Upper lobe of left lung (tissue), 6 donors: ENCODE data around the gene MAP3K14. TPM values are rescaled to one million over a fixed set of nuclear protein-coding genes. Genes with fewer than 3 reads are reported as not detected.

Source experiments
- ATAC-seq, 2 donors: fragments of 200-7000 bp; cut with Tn5 transposase; one replicate each; pipeline ENCODE4 v1.9.1; 2022; ENCODE audit warnings: mild to moderate bottlenecking in 2 of 2, moderate library complexity in 2 of 2; ENCODE audit not compliant: low FRiP score in 2 of 2
- DNase-seq, 2 donors: peaks; one replicate each; pipeline ENCODE4 v3.0.0-alpha.2; 2019 to 2020
- H3K27ac ChIP-seq, 4 donors: fragments of 200-600 bp; sonication (generic); one replicate each; pipeline ENCODE4 v1.5.1; 2016 to 2019
- H3K27me3 ChIP-seq, 4 donors: fragments of 200-600 bp; sonication (generic); one replicate each; pipeline ENCODE4 v1.5.1; 2017 to 2019
- H3K36me3 ChIP-seq, 4 donors: fragments of 200-600 bp; sonication (generic); one replicate each; pipeline ENCODE4 v1.5.1; 2016 to 2019
- H3K4me1 ChIP-seq, 4 donors: fragments of 200-600 bp; sonication (generic); one replicate each; pipeline ENCODE4 v1.5.1; 2018 to 2019
- H3K4me3 ChIP-seq, 4 donors: fragments of 200-600 bp; sonication (generic); one replicate each; pipeline ENCODE4 v1.5.1; 2017 to 2019; ENCODE audit warnings: mild to moderate bottlenecking in 2 of 4, moderate library complexity in 1 of 4
- H3K9me3 ChIP-seq, 4 donors: fragments of 200-600 bp; sonication (generic); one replicate each; pipeline ENCODE4 v1.5.1; 2018 to 2019
- EP300 ChIP-seq, 4 donors: sonication (generic); formaldehyde crosslinking; IDR thresholded peaks; one replicate each; pipeline ENCODE4 v1.5.1; 2017; ENCODE audit warnings: antibody characterized with exemption in 4 of 4, control low read depth in 2 of 4
- POLR2A ChIP-seq, 4 donors: fragments of 450-650 bp; IDR thresholded peaks; one replicate each; pipeline ENCODE4 v1.5.1; 2016 to 2017; ENCODE audit warnings: antibody characterized with exemption in 4 of 4, mild to moderate bottlenecking in 2 of 4
- POLR2AphosphoS5 ChIP-seq, 2 donors: sonication (generic); formaldehyde crosslinking; IDR thresholded peaks; one replicate each; pipeline ENCODE4 v1.5.1; 2017; ENCODE audit warnings: antibody characterized with exemption in 2 of 2
- WGBS, 2 donors: methylation state at CpG; one replicate each; pipeline ENCODE4 v1.1.5; 2017 to 2018; 5-methylcytosine and 5-hydroxymethylcytosine counted together
- total RNA-seq, 6 donors: library from RNA; depleted of rRNA in 4 of 6; stranded (reverse); fragments of >200 nt in 4 of 6; gene quantifications; one replicate each; pipeline versions ENCODE4 v1.1.0 to v1.2.1, GENCODE V29; 2016 to 2021
- TF ChIP-seq, protein P1 (sequence below), 6 experiments: fragments of 450-650 bp in 4 of 6; fragments of 200-600 bp in 2 of 6; sonication (generic) in 2 of 6; IDR thresholded peaks; one replicate each; pipeline ENCODE4 v1.5.1; 2016 to 2019; ENCODE audit warnings: antibody characterized with exemption in 6 of 6
- donor health status: DM: no; HTN: no; CAD: no; lungs with moderate emphysema.
- donor health status: DM: no; HTN: yes; CAD: no; lungs with severe emphysema.

Gene MAP3K14
- total RNA-seq, 6 donors from 2014 or later: 11.4 to 17.8 (median 13.5) TPM

DNA sequence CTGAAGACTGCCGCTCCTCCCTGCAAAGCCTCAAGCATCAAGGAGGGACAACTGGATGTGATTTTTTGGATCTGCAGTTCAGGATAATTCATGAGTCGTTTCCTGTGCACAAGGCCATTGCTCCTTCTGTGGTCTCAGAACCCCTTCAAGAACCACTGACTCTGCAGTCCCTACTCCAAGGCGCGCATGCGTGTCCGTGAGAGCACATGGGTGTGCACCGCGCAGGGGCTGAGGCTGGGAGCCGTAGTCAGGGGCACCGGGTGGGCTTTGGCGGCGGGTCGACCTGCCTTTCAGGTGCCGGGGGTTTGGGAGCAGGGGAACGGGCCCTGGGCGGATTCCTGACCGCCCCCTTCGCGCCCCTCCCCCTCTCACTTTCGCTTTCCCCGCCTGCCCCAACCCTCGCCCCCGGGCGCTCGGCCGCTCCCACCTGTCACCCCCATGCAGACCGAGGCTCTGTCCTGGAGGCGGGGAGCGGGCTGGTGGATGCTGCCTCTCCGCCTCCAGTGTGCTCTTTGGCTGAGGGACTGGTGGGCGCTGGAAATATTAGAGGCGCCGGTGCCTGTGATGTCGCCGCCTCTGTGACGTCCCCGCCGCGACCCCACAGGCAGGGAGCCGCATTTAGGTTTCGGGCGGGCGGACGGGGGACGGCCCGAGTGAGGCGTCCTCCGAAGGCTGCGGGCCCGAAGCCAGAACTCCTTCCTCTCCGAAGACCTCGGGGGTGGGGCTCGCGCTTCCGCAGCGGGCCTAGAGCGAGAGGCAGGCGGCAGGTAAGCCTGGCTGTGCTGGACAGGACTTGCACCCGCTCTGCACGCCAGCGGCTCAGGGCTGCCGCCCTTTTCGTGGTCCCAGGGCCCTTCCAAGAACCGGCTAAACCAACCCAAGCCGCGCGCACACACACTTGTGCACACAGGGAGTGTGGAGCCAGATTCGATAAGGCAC lies 55.0 kb downstream of the MAP3K14 start, which contains the start of gene SPATA32:
Gene SPATA32 (minus strand): TSS at position 518 of the 939 bp plus-strand sequence. CDS start 78 bp downstream, at position 440.
- H3K9me3 ChIP-seq: no peaks in the 10 kb centered on the region
- H3K36me3 ChIP-seq: peaks cover 10 to 38% (median 29%) of the 10 kb centered on the region in 4 donors
- H3K27ac ChIP-seq: peak within 1 kb of the TSS; percentile 42 to 81 (median 68)
- ATAC-seq (peak; percentile 65 to 72), DNase-seq (peak; percentile 71 to 91)
- H3K4me1 ChIP-seq: peaks cover 7 to 26% (median 21%) of the 10 kb centered on the region in 4 donors
- TF ChIP-seq POLR2A (IDR thresholded peaks at IDR 0.05) (no peak), EP300 (IDR thresholded peaks at IDR 0.05) (no peak), POLR2AphosphoS5 (IDR thresholded peaks at IDR 0.05) (no peak)
- TF ChIP-seq, protein P1, sequence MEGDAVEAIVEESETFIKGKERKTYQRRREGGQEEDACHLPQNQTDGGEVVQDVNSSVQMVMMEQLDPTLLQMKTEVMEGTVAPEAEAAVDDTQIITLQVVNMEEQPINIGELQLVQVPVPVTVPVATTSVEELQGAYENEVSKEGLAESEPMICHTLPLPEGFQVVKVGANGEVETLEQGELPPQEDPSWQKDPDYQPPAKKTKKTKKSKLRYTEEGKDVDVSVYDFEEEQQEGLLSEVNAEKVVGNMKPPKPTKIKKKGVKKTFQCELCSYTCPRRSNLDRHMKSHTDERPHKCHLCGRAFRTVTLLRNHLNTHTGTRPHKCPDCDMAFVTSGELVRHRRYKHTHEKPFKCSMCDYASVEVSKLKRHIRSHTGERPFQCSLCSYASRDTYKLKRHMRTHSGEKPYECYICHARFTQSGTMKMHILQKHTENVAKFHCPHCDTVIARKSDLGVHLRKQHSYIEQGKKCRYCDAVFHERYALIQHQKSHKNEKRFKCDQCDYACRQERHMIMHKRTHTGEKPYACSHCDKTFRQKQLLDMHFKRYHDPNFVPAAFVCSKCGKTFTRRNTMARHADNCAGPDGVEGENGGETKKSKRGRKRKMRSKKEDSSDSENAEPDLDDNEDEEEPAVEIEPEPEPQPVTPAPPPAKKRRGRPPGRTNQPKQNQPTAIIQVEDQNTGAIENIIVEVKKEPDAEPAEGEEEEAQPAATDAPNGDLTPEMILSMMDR (IDR thresholded peaks at IDR 0.05): no peak
- 3 to 6% methylated on average over 23 to 26 of the region's 68 CpGs for WGBS, 2 donors
- H3K27me3 ChIP-seq: no peaks in the 10 kb centered on the region
- peak within 1 kb of the TSS; percentile 64 to 80 (median 66) for H3K4me3 ChIP-seq

DNA sequence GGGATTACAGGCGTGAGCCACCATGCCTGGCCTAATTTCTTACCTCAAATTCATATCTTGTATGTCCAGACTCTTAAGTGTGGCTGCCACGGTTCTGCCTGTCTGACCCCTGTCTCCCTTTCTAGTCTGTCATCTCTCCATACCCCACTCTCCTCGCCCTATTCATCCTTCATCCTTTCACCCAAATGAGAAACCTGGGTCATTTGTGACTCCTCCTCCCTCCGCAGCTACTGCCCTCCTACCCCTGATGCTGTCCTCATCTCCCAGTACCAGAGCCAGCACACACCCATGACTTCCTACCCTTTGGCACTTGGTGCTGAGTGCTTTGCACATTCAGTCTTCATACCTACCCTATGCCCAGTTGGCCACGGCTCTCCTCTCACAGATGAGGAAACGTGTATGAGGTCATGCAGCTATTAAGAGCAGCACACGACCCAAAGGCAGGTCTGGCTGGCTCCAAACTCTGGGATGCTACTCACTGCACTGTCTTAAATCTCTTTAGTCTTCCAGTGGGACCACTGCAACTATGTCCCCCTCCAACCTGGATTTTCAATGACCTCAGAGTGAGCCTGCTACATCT lies 56.5 kb downstream of the MAP3K14 start:
- TF ChIP-seq, protein P1 (IDR thresholded peaks at IDR 0.05): no peak
- TF ChIP-seq POLR2AphosphoS5 (IDR thresholded peaks at IDR 0.05) (no peak), POLR2A (IDR thresholded peaks at IDR 0.05) (no peak), EP300 (IDR thresholded peaks at IDR 0.05) (no peak)
- H3K9me3 ChIP-seq: no peaks in the 10 kb centered on the region
- H3K4me1 ChIP-seq: peaks cover 14 to 26% (median 21%) of the 10 kb centered on the region in 4 donors
- no peak for DNase-seq
- no peak overlapping the region for H3K27ac ChIP-seq
- no peak overlapping the region for H3K4me3 ChIP-seq
- peaks cover 10 to 23% (median 16%) of the 10 kb centered on the region in 4 donors for H3K36me3 ChIP-seq
- no peak for ATAC-seq
- H3K27me3 ChIP-seq: no peaks in the 10 kb centered on the region
- WGBS, 2 donors: 81 to 84% methylated on average over 7 of the region's 7 CpGs

DNA sequence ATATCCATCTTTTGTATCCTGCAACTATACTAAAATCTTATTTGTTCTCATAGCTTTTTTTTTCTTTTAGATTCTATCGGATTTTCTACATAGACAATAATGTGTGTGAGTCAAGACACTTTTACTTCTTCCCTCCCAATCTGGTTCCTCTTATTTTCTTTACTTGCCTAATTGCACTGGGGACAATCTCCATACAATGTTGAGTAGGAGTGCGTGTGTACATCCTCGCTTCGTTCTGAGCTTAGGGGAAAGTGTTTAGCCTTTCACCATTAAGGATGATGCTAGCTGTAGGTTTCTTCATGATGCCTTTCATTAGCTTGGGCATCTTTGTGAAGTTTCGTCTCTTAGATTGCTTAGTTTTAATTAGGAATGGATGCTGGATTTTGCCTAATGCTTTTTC lies 57.8 kb downstream of the MAP3K14 start:
- peaks cover under 1 to 10% (median 4%) of the 10 kb centered on the region in 4 donors for H3K36me3 ChIP-seq
- H3K27me3 ChIP-seq: no peaks in the 10 kb centered on the region
- no peak overlapping the region for H3K4me3 ChIP-seq
- no peaks in the 10 kb centered on the region for H3K9me3 ChIP-seq
- DNase-seq: no peak
- ATAC-seq: no peak
- peaks cover 14 to 26% (median 21%) of the 10 kb centered on the region in 4 donors for H3K4me1 ChIP-seq
- 52 to 59% methylated on average over 4 to 5 of the region's 5 CpGs for WGBS, 2 donors
- H3K27ac ChIP-seq: no peak overlapping the region
- TF ChIP-seq, protein P1 (IDR thresholded peaks at IDR 0.05): no peak
- no peak for TF ChIP-seq EP300 (IDR thresholded peaks at IDR 0.05)
- no peak for TF ChIP-seq POLR2A (IDR thresholded peaks at IDR 0.05)
- TF ChIP-seq POLR2AphosphoS5 (IDR thresholded peaks at IDR 0.05): no peak

- Histone ChIP-seq H3K4me3 (no peak overlapping the region), H3K27ac (no peak overlapping the region), H3K9me3 (no peaks in the 10 kb centered on the region), H3K4me1 (peaks cover 7 to 21% (median 15%) of the 10 kb centered on the region in 4 donors), H3K27me3 (no peaks in the 10 kb centered on the region), H3K36me3 (no peaks in the 10 kb centered on the region)
- ATAC-seq (no peak), DNase-seq (no peak)
- TF ChIP-seq EP300 (IDR thresholded peaks at IDR 0.05) (no peak), POLR2A (IDR thresholded peaks at IDR 0.05) (no peak), POLR2AphosphoS5 (IDR thresholded peaks at IDR 0.05) (no peak)
- TF ChIP-seq, protein P1 (IDR thresholded peaks at IDR 0.05): no peak
- 83 to 87% methylated on average over 16 of the region's 16 CpGs for WGBS, 2 donors
These were observed 59.7 kb downstream of the MAP3K14 start for GRCh38 chr17:45257115-45257514.
